ENCODE measurements around the gene KCTD18.

GRCh38 chr2:200459101-200459500 lies 50.8 kb downstream of the KCTD18 start:
- no peak for TF ChIP-seq CTCF (IDR thresholded peaks at IDR 0.05)
- TF ChIP-seq EP300 (IDR thresholded peaks at IDR 0.05) = no peak
- TF ChIP-seq POLR2A (IDR thresholded peaks at IDR 0.05; ENCODE audit: low read depth) = no peak
- TF ChIP-seq POLR2AphosphoS5 (IDR thresholded peaks at IDR 0.05) = no peak

Measured in esophagus muscularis mucosa (tissue), 4 donors.